Endodermal cell (in vitro differentiated cells): ENCODE data around the gene CHAC2. TPM values are rescaled to one million over a fixed set of nuclear protein-coding genes. Genes with fewer than 3 reads are reported as not detected.

Source experiments
- DNase-seq: peaks from one replicate; pipeline ENCODE4 v3.0.0-alpha.2; 2017
- H3K27ac ChIP-seq: 2 replicates; pipeline ENCODE4 v1.5.1; 2013; ENCODE audit warnings: mild to moderate bottlenecking, low read depth, low read length, moderate library complexity
- H3K27me3 ChIP-seq: 2 replicates; pipeline ENCODE4 v1.6.1; 2013; ENCODE audit warnings: mild to moderate bottlenecking, low read length, moderate library complexity; ENCODE audit not compliant: insufficient read depth, control insufficient read depth, poor library complexity, severe bottlenecking
- H3K36me3 ChIP-seq: 2 replicates; pipeline ENCODE4 v1.7.0; 2013; ENCODE audit warnings: mild to moderate bottlenecking, low read length, moderate library complexity; ENCODE audit not compliant: control insufficient read depth, insufficient read depth
- H3K4me1 ChIP-seq: one replicate; pipeline ENCODE4 v1.7.0; 2013; ENCODE audit warnings: low read length; ENCODE audit not compliant: control insufficient read depth, insufficient read depth
- H3K4me3 ChIP-seq: 2 replicates; pipeline ENCODE4 v1.5.1; 2013; ENCODE audit warnings: mild to moderate bottlenecking, low read length, moderate library complexity
- H3K9ac ChIP-seq: 2 replicates; pipeline ENCODE4 v1.6.1; 2013; ENCODE audit warnings: mild to moderate bottlenecking, low read length, moderate library complexity; ENCODE audit not compliant: poor library complexity, severe bottlenecking; ENCODE audit errors: extremely low read depth
- H3K9me3 ChIP-seq: 2 replicates; pipeline ENCODE4 v1.6.1; 2013; ENCODE audit warnings: mild to moderate bottlenecking, low read length, moderate library complexity; ENCODE audit not compliant: control insufficient read depth
- H3K27ac Mint-ChIP-seq: 2 replicates; pipeline ENCODE4 v1.8.0; 2020; ENCODE audit warnings: mixed read lengths
- H3K27me3 Mint-ChIP-seq: 2 replicates; pipeline ENCODE4 v1.8.0; 2021; ENCODE audit warnings: mild to moderate bottlenecking, mixed read lengths; ENCODE audit not compliant: insufficient read depth
- H3K36me3 Mint-ChIP-seq: 2 replicates; pipeline ENCODE4 v1.8.0; 2020; ENCODE audit warnings: low read depth, mixed read lengths
- H3K4me1 Mint-ChIP-seq: 2 replicates; pipeline ENCODE4 v1.8.0; 2020; ENCODE audit warnings: mixed read lengths
- H3K4me3 Mint-ChIP-seq: 2 replicates; pipeline ENCODE4 v1.8.0; 2020; ENCODE audit warnings: mild to moderate bottlenecking, moderate library complexity, mixed read lengths
- H3K9me3 Mint-ChIP-seq: 2 replicates; pipeline ENCODE4 v1.8.0; 2020; ENCODE audit warnings: mild to moderate bottlenecking, mixed read lengths
- CTCF ChIP-seq: fragments of 200-600 bp; sonication (generic); conservative IDR thresholded peaks from 2 replicates; pipeline ENCODE4 v1.5.0; 2021; ENCODE audit warnings: antibody characterized with exemption, mild to moderate bottlenecking
- WGBS, 2 experiments: methylation state at CpG; one replicate each; pipeline versions ENCODE4 v1.1.5 to v1.1.7; 2013; ENCODE audit warnings: missing lambda C conversion rate in 2 of 2, mixed read lengths in 1 of 2; ENCODE audit not compliant: insufficient coverage in 1 of 2, insufficient read length in 1 of 2; 5-methylcytosine and 5-hydroxymethylcytosine counted together
- total RNA-seq, 2 donors: library from RNA; stranded (reverse); fragmentation: NEBNext Ultra II Directional in 1 of 2; extraction: Animal tissue kit (Norgen Biotek cat#: 25700) in 1 of 2; gene quantifications; 2 replicates in 1 of 2; 3 replicates in 1 of 2; pipeline ENCODE4 v1.2.1, GENCODE V29; 2021

The CHAC2 gene
- total RNA-seq, 2 donors from 2014 or later, result 3.6 to 4.8 TPM

GRCh38 chr2:53784436-53784835, 16.8 kb downstream of the CHAC2 start:
- H3K4me3 Mint-ChIP-seq, result peak overlapping the region; percentile 88
- no peak for TF ChIP-seq CTCF

GRCh38 chr2:53785366-53785765, 17.8 kb downstream of the CHAC2 start:
- Histone ChIP-seq H3K9ac (peak overlapping the region; percentile 86), H3K27ac (no peak overlapping the region), H3K9me3 (no peaks in the 10 kb centered on the region), H3K4me1 (no peaks in the 10 kb centered on the region), H3K27me3 (no peaks in the 10 kb centered on the region), H3K4me3 (peak overlapping the region; percentile 89), H3K36me3 (peaks cover 5% of the 10 kb centered on the region)
- Mint-ChIP-seq H3K4me1 (peaks cover 29% of the 10 kb centered on the region), H3K4me3 (peak overlapping the region; percentile 88), H3K36me3 (peaks cover 14% of the 10 kb centered on the region), H3K9me3 (no peaks in the 10 kb centered on the region), H3K27me3 (no peaks in the 10 kb centered on the region), H3K27ac (peak overlapping the region; percentile 58)
- TF ChIP-seq CTCF, result no peak
- DNase-seq, result no peak
- 75 to 87% methylated on average over 5 to 11 of the region's 11 CpGs for WGBS, 2 experiments

More at GRCh38 chr2:53784436-53784835, 16.8 kb downstream of the CHAC2 start:
- no peaks in the 10 kb centered on the region for H3K9me3 ChIP-seq
- H3K36me3 ChIP-seq, result peaks cover 8% of the 10 kb centered on the region
- H3K27me3 ChIP-seq, result no peaks in the 10 kb centered on the region
- no peak overlapping the region for H3K27ac ChIP-seq
- H3K27ac Mint-ChIP-seq, result peak overlapping the region; percentile 9
- H3K27me3 Mint-ChIP-seq, result no peaks in the 10 kb centered on the region
- H3K9me3 Mint-ChIP-seq, result no peaks in the 10 kb centered on the region
- H3K4me1 Mint-ChIP-seq, result peaks cover 32% of the 10 kb centered on the region
- no peak overlapping the region for H3K9ac ChIP-seq
- peaks cover 2% of the 10 kb centered on the region for H3K4me1 ChIP-seq
- peaks cover 22% of the 10 kb centered on the region for H3K36me3 Mint-ChIP-seq
- H3K4me3 ChIP-seq, result peak overlapping the region; percentile 89
- DNase-seq, result no peak

DNA sequence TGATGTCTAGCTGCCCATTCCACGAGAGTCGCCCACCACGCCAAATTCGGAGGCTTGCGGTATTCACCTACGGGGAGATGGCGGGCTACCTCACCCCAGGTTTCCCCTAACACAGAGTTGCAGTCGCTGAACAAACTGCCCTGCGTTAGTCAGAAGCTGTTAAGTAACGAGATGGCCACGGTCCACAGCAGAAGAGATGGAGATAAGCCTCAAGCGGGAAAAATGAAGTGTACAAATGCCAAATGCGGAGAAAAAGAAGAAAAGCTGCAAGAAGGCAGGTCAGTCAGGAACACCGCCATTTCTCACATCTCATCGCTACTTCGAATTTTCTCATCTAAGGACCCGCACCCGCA, 18.7 kb downstream of the CHAC2 start:
- Mint-ChIP-seq H3K9me3 (no peaks in the 10 kb centered on the region), H3K27ac (peak overlapping the region; percentile 97), H3K27me3 (no peaks in the 10 kb centered on the region), H3K36me3 (peaks cover 16% of the 10 kb centered on the region), H3K4me1 (peaks cover 29% of the 10 kb centered on the region), H3K4me3 (peak overlapping the region; percentile 88)
- DNase-seq, result no peak
- no peak for TF ChIP-seq CTCF
- 0% methylated on average over 14 to 18 of the region's 18 CpGs for WGBS, 2 experiments
- Histone ChIP-seq H3K9ac (peak overlapping the region; percentile 86), H3K4me1 (no peaks in the 10 kb centered on the region), H3K9me3 (no peaks in the 10 kb centered on the region), H3K36me3 (peaks cover 5% of the 10 kb centered on the region), H3K27ac (peak overlapping the region; percentile 75), H3K4me3 (peak overlapping the region; percentile 89), H3K27me3 (no peaks in the 10 kb centered on the region)
